Erythroblast (primary cell): ENCODE results near the gene SMCR8.

ENCODE experiments used
- GATA1 ChIP-seq: IDR thresholded peaks from 2 replicates; pipeline ENCODE4 v1.6.1; 2011; ENCODE audit warnings: low read depth, mild to moderate bottlenecking, control low read depth, low read length, moderate library complexity
- POLR2A ChIP-seq: IDR thresholded peaks from 2 replicates; pipeline ENCODE4 v1.6.1; 2011; ENCODE audit warnings: mild to moderate bottlenecking, low read length

DNA sequence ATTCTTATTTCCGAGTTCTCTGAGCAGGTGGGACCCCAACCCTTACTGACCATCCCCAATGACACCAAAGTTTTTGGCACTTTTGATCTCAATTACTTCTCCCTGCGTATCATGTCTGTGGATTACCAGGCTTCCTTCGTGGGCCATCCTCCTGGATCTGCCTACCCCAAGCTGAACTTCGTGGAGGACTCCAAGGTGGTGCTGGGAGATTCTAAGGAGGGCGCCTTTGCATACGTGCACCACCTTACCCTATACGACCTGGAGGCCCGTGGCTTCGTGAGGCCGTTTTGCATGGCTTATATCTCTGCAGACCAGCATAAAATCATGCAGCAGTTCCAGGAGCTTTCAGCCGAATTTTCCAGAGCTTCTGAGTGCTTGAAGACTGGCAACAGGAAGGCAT lies 868 bp downstream of the SMCR8 start:
- TF ChIP-seq POLR2A, result no peak
- TF ChIP-seq GATA1, result no peak
